Right atrium auricular region (tissue), 2 donors: ENCODE data around the gene DBET. TPM values are rescaled to one million over a fixed set of nuclear protein-coding genes. Genes with fewer than 3 reads are reported as not detected.
A peak's percentile ranks its signal among the peaks of the same experiment; 100 is the strongest.
"Not testable (repeated sequence)": the region's sequence is repeated elsewhere in the genome, so short reads cannot be mapped to it uniquely, and the experiment has no call there.

ENCODE experiments used
- DNase-seq: peaks from one replicate; pipeline ENCODE4 v3.0.0-alpha.2; 2019; ENCODE audit warnings: low spot score
- H3K27ac ChIP-seq, 2 donors: fragments of 200-600 bp; sonication (generic); 1 replicate in 1 of 2; 2 replicates in 1 of 2; pipeline ENCODE4 v1.5.1; 2016 to 2019
- H3K27me3 ChIP-seq, 2 donors: fragments of 200-600 bp; sonication (generic); one replicate each; pipeline versions ENCODE4 v1.5.1 to v1.6.0; 2017 to 2019
- H3K36me3 ChIP-seq: fragments of 200-600 bp; sonication (generic); one replicate; pipeline ENCODE4 v1.5.1; 2016
- H3K4me1 ChIP-seq, 2 donors: fragments of 200-600 bp; sonication (generic); one replicate each; pipeline versions ENCODE4 v1.5.1 to v1.6.0; 2017 to 2019
- H3K4me3 ChIP-seq, 2 donors: fragments of 200-600 bp; sonication (generic); 1 replicate in 1 of 2; 2 replicates in 1 of 2; pipeline ENCODE4 v1.5.1; 2017 to 2019; ENCODE audit warnings: mild to moderate bottlenecking in 1 of 2, moderate library complexity in 1 of 2
- H3K9me3 ChIP-seq, 2 donors: fragments of 200-600 bp; sonication (generic); one replicate each; pipeline ENCODE4 v1.5.1; 2019
- CTCF ChIP-seq, 2 donors: fragments of 200-600 bp; sonication (generic); IDR thresholded peaks; one replicate each; pipeline ENCODE4 v1.5.1; 2019; ENCODE audit warnings: antibody characterized with exemption in 2 of 2
- total RNA-seq, 2 donors: library from RNA; depleted of rRNA; stranded (reverse); fragments of >200 nt; gene quantifications; one replicate each; pipeline ENCODE4 v1.1.0, GENCODE V29; 2016

Gene DBET
- not detected for total RNA-seq

DNA sequence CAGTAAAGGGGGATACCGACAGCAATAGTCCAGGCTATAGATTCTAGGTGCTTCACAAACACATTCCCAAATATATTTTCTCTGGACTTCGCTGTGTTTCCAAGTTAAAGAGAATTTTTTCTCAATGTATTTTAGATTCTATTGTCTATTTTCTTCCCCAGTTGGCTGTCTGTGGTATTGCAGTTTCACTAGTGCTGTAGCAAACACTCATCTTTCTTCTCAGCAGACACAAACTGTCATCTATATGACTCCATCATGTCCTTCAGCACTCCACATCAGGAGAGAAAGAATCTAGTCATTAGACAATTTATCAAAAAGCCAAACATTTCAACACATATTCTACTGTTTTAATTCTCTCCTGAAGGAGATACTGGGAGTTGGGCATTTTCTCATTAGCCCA, at the start of gene DBET:
Gene DBET, plus strand, starts transcription at position 161 of the 400 bp plus-strand sequence.
- not testable (repeated sequence) for H3K27ac ChIP-seq, H3K9me3 ChIP-seq, DNase-seq, H3K4me3 ChIP-seq, H3K4me1 ChIP-seq, H3K36me3 ChIP-seq, H3K27me3 ChIP-seq

GRCh38 chr4:190014771-190015537, 49.3 kb upstream of the DBET start:
- TF ChIP-seq CTCF (IDR thresholded peaks at IDR 0.05): no peak
- H3K9me3 ChIP-seq: peaks cover 0 to 6% of the 10 kb centered on the region in 2 donors
- H3K27ac ChIP-seq: no peak overlapping the region
- DNase-seq: no peak
- H3K4me1 ChIP-seq: peaks cover 0 to 25% of the 10 kb centered on the region in 2 donors
- H3K36me3 ChIP-seq: no peaks in the 10 kb centered on the region
- peak overlapping the region in 1 of 2 donors; percentile 39 for H3K4me3 ChIP-seq
- peaks cover 10 to 16% of the 10 kb centered on the region in 2 donors for H3K27me3 ChIP-seq

- Histone ChIP-seq H3K9me3 (peaks cover 0 to 6% of the 10 kb centered on the region in 2 donors), H3K36me3 (no peaks in the 10 kb centered on the region), H3K4me1 (peaks cover 0 to 25% of the 10 kb centered on the region in 2 donors), H3K27ac (no peak overlapping the region), H3K27me3 (peaks cover 10 to 19% of the 10 kb centered on the region in 2 donors), H3K4me3 (no peak overlapping the region)
- DNase-seq: no peak
- no peak for TF ChIP-seq CTCF (IDR thresholded peaks at IDR 0.05)
Measured at GRCh38 chr4:190015538-190016368, 48.5 kb upstream of the DBET start.

GRCh38 chr4:190016369-190017289, 47.7 kb upstream of the DBET start:
- Histone ChIP-seq H3K36me3 (no peaks in the 10 kb centered on the region), H3K4me3 (peak overlapping the region in 1 of 2 donors; percentile 9), H3K27me3 (peaks cover 10 to 24% of the 10 kb centered on the region in 2 donors), H3K4me1 (peaks cover 0 to 32% of the 10 kb centered on the region in 2 donors), H3K27ac (no peak overlapping the region), H3K9me3 (peaks cover 0 to 6% of the 10 kb centered on the region in 2 donors)
- TF ChIP-seq CTCF (IDR thresholded peaks at IDR 0.05): no peak
- DNase-seq: no peak

DNA sequence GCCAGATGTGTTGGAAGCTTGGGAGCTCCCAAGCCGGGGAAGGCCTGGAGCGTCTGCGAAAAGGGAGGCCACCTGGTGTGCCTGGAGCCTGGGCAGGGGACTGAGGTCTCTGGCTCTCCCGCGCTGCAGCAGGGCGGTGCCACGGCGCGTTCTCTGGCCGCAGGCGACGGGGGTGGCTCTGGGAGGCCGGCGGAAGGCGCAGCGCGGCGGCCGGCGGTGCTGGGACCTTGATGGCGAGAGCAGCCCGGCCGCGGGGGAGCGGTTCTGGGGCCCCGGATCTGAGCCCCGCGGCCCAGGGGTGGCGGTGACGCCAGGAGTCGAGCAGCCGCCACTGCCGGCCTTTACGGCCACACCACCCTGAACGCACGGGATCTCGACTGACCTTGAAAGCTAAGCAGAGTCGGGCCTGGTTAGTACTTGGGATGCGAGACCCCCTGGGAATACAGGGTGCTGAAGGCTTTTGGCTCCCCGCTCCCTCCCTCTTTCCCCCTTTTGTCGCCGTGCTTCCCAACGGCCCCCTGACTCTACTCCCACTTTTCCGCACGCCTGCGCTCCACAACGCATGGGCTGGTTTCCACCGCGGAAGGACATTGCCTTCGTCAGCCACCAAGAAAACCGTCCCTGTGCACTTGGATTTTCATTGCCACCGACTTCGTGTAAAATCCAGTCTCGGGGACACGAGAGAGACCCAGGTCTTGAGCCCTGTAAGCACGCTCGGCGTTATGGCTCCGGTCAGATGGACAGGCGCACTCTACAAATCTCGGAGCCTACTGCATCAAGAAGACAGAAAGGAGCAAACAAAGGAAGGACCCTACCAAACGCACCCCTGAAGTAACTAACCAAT, 46.7 kb upstream of the DBET start:
- TF ChIP-seq CTCF (IDR thresholded peaks at IDR 0.05): no peak
- Histone ChIP-seq H3K9me3 (peaks cover 0 to 6% of the 10 kb centered on the region in 2 donors), H3K27me3 (peaks cover 10 to 24% of the 10 kb centered on the region in 2 donors), H3K4me3 (peak overlapping the region in 1 of 2 donors; percentile 9), H3K4me1 (peaks cover 0 to 33% of the 10 kb centered on the region in 2 donors), H3K27ac (no peak overlapping the region), H3K36me3 (no peaks in the 10 kb centered on the region)
- no peak for DNase-seq
